Measurements from ENCODE around the gene ADGRB3.

The ADGRB3 gene

GRCh38 chr6:68709091-68709490 lies 74.0 kb downstream of the ADGRB3 start:
- DNase-seq (ENCODE audit: low spot score), result no peak

DNA sequence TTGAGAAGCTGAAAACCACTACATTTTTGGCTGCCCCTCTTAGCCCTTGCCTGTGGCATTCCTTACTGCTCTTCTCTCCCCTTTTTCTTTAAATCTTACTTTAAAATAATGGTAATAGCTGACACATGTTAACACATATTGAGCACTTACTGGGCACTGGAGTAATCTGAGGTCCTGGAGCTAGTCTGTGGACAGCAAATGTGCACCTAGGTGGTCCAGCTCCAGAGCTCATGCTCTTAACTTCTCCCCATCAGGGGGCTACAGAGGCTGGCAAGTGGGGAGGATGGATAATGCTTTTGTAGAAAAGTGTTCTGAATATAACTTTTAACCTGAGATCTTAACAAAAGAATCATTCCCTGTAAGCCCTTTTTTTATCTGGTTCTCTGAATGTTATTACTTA lies 74.8 kb downstream of the ADGRB3 start:
- DNase-seq (ENCODE audit: low spot score), result no peak

DNA sequence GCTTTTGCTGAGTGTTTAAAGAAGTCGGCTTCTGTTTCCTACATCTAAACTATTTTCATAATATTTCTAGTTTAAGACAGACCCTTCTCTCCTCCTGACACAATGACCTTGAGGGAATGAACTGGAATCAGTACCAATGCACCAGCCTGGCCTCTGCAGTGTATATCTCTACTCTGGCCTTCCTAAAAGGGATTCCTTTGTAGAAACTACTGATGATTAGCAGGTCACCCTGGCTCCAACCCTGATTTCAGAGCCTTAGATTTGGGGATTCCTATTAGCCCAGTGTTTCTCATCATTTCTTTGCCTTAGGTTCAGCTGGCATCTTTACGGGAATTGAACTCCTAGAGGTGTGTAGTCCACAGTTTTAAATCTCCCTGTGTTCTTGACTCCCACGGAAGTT lies 75.4 kb downstream of the ADGRB3 start:
- no peak for DNase-seq (ENCODE audit: low spot score)

DNA sequence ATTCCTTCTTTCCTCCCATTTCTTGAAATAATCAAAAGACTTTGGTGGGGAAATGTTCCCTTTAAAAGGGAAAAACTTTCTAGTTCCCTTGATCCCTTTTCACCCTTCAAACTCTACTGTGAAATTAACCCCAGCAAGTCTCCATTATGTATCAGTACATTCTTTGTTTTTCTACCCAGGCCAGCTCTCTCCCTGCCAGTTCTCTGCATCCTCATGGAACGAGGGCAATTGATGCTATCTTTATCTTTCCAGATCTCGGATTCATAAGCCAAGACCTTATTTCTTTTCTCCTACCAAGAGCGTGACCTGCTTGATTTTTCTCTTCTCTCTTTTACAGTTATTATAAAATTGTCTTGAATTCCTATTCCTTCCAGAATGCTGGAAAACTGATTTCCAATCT lies 75.8 kb downstream of the ADGRB3 start:
- DNase-seq (ENCODE audit: low spot score), result no peak

GRCh38 chr6:68711386-68712000 lies 76.4 kb downstream of the ADGRB3 start:
- DNase-seq (ENCODE audit: low spot score), result no peak

- no peak for DNase-seq (ENCODE audit: low spot score)
Observed at GRCh38 chr6:68716620-68717019, 81.5 kb downstream of the ADGRB3 start.

- DNase-seq (ENCODE audit: low spot score), result no peak
Observed at GRCh38 chr6:68718385-68719073, 83.4 kb downstream of the ADGRB3 start.

DNA sequence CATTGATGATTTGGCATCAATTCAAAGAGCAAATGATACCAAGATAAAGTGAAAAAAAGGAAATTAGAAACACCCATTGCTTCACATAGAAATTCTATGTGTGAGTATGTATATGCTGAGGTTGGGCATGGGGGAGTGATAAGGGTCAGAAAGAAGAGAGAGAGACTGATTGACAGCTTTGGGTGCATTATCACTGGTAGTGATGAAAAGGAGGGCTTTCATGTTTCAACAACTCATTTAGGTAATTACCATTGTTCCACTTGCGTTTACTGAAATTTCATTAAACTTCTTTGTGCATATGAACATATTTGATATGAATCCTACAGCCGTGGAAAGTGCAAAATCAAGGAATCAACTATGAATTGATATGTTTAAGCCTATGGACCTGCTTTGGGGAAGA lies 84.7 kb downstream of the ADGRB3 start:
- no peak for DNase-seq (ENCODE audit: low spot score)

DNA sequence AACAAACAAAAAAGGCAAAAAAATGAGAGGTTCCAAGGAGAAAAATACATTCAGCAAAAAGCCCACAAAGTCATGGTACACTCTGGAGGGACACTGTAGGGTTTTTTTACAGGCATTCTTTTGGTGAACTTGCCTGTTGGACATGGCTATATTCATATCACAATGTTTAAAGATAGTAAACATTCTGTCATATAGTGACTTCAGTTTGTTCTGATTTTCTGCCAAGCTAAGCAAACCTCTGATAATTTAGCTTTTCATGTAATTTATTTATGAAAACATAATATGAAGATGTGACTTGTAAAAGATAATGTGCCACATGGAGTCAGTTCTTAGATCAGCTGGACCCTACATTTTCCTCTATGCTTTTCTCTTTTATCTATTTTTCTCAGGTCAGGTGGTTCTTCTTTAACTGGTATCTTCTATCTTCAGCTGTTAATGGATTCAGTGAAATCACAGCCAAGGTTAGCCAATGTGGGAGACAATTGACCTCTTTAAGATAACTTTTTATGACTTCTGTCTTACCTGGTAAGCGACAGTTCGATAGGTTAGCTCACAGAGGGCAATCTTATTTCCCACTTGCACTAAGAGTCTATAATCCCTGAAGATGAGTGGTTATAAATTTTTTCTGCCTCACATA lies 87.9 kb downstream of the ADGRB3 start:
- DNase-seq (ENCODE audit: low spot score), result no peak

GRCh38 chr6:68724060-68724459 lies 89.0 kb downstream of the ADGRB3 start:
- DNase-seq (ENCODE audit: low spot score), result no peak

GRCh38 chr6:68726337-68726736 lies 91.3 kb downstream of the ADGRB3 start:
- no peak for DNase-seq (ENCODE audit: low spot score)

DNA sequence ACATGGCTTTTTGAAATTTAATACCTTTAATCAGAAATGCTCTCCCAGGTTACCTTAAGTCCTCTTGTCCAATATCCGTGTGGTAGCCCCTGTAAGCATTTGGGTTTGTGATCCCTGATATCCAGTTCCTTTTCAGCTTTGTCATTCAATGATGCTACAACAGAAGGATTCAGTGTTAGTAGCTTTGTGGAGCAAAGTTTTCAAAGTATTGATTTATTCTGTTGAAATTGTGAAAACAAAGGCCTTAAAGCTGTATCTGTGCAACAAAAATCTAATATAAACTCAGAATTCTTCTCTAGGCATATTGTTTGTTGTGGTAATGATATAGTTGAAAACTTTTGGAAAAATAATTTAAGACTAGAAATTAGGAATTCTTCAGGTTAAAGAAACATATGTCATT lies 91.9 kb downstream of the ADGRB3 start:
- DNase-seq (ENCODE audit: low spot score), result no peak

DNA sequence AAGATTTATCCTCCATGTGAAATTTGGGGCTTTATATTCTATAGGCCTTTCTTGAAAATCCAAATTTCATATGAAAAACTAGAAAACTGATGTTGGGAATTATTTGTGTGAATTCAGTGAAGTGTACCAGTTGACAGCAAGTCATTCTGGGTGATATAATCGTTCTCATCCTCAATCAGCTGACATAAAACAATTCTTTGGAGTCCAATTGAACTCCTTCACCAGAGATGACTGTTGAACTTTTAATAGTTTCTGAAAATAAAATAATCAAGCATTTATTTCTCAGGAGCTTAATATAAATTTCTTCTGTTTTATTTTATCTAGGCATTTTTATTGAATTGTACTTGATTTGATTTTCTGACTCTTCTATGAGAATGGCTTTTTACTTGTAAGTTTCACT lies 92.6 kb downstream of the ADGRB3 start:
- DNase-seq (ENCODE audit: low spot score), result no peak

DNA sequence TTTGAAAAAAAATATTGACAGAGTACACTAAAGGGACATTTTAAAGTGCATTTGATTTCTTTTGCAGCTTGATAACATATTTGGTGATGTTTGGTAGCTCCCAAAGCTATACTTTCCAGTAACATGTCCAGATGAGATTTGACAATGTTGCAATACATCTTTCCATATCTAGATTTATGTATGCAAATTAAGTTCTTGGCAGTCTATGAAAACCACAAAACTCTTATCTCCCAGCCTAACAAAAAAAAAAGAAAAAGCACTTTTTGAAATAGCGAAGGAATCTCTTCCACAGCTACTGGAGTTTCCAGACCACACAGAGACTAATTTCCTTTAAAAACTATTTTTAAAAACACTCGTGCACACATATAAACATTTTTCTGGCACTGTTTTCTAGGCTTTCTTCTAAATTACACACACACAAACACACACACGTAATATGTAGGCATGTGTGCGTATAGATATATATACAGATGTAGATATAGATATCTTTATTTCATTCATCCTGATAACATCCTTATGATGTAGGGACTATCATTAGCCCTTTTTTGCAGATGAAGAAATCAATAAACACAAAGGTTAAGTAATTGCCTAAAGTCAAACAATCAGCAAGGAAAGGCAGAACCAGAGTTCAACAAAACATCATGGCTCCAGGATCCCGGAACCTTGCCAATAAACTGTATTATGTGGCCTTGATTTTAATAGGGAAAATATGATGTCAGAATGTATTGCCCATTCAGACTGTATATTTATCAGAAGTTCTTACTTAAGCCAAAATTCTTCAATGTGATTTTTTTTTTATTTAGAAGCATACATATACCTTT lies 93.3 kb downstream of the ADGRB3 start:
- DNase-seq (ENCODE audit: low spot score), result no peak

DNA sequence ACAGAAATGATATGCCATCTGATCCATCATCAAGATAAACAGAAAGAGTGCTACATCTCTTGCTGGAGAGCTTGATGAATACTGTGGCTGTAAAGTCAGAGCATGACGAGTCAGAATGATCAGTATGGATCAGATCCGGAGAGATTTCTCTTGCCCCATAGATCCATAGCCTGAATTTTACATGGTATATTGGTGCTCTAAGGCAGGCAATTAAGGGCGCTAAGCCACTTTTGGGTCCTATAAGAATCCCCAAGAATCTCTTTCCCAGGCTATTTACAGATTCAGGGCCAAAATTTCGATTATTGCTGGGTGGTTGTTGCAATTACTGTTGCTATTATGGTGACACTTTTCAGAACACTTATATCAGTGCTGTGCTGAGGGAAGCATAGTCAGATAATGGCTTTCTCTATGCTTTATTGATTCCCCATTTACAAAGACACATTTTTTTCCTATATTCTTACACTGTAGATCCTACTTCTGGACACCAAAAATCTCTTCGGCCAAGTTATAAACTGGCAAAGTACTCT lies 94.4 kb downstream of the ADGRB3 start:
- no peak for DNase-seq (ENCODE audit: low spot score)

DNA sequence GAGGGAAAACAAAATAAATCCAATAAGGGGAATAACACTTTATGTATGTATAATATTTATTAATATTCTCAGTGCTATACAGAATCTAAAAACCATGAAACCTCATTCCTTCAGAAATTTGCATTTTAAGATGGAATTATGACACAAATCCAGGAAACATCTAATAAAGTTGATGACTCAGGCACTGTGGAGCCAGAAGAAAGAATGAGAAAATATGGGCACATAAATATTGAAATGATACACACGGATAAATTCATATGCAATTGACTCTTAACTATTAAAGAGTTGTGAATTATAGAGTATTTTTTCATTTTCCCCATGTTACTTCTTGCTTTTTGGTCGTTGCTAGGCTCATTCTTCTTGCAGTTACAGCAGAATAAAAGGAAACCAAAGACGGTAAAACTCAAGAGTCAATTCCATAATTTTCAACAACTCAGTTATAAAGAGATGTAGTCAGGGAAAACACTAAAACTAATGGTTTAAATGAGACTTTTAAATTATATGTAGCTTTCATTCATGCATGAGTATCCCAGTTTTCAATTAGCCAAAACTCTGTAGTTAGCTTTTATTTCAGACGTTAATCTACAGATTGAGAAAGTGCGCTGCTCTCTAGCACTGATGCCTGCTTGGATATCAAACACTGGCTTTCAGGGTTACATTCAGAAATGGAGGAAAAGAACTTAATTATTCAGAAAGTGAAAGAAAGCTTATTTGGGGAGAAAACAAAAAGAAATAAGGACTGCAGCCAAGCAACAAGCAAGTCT lies 95.4 kb downstream of the ADGRB3 start:
- DNase-seq (ENCODE audit: low spot score), result no peak

DNA sequence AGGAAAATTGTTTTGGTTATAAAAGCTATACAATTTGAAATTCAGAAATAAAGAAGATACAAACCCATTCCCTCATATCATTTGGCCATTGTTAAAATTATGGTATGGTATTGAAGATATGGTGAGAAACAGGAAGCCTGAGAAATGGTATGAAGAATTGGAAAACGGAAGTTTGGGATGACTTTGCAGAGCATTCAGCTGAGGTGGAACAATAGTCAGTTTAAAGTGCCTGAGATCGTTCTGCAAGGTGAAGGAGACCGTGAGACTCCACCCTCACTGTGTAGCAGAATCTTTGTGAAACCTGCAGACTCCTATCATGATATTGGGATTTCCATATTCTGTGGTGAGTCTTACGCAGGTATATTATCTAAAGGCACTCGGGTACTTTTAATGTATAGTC lies 97.3 kb downstream of the ADGRB3 start:
- no peak for DNase-seq (ENCODE audit: low spot score)

- no peak for DNase-seq (ENCODE audit: low spot score)
Observed at GRCh38 chr6:68735866-68736265, 100.8 kb downstream of the ADGRB3 start.

- no peak for DNase-seq (ENCODE audit: low spot score)
Observed at GRCh38 chr6:68737061-68737460, 102.0 kb downstream of the ADGRB3 start.

- DNase-seq (ENCODE audit: low spot score), result no peak
Observed at GRCh38 chr6:68738039-68738438, 103.0 kb downstream of the ADGRB3 start.

- DNase-seq (ENCODE audit: low spot score), result no peak
Observed at GRCh38 chr6:68740828-68741500, 105.9 kb downstream of the ADGRB3 start.

Measured in LoVo (cell line).